B cell (primary cell): ENCODE results near the gene KIF1A.

Experiments
- EZH2 ChIP-seq: IDR thresholded peaks from 2 replicates; pipeline ENCODE4 v1.6.1; 2012; ENCODE audit warnings: borderline replicate concordance, low read depth, mild to moderate bottlenecking, moderate library complexity, low read length; ENCODE audit not compliant: insufficient read depth, poor library complexity, severe bottlenecking
- TF ChIP-seq, protein P1 (sequence below): fragments of 200-600 bp; IDR thresholded peaks from one replicate; pipeline ENCODE4 v1.8.0; 2022; ENCODE audit warnings: antibody characterized with exemption, mild to moderate bottlenecking

DNA sequence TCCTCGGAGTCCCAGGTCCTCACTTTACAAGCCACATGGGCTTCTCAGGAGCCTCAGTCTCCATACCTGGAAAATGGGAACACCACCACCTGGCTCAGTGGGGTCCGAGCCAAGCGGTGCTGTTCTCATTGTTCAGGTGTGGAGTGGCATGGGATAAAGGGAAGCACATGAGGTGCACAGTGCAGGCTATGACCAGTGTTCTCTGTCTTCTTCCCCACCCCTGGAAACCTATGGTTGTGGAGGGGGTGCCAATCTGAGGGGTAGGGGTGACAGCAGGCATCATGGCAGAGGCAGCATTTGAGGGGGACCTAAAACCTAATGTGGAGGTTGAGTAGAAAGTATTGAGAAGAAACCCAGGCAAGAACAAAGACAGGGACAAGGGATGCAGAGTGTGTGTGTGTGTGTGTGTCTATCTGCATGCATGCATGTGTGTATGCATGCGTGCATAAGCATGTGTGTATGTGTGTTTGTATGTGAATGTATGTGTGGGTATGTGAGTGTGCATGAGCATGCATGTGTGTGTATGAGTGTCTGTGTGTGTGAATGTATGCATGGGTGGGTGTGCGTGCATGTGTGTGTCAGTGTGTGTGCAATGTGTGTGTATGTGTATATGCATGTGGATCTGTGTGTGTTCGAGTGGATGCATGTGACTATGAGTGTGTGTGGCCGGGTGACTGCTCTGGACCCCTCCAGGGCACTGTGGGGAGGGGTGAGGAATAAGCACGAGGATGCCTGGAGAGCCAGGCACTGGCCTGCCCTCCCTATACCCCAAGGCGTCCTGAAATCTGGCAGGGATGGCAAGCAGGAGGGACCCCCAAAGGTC lies 4.0 kb downstream of the KIF1A start:
- no peak for TF ChIP-seq EZH2
- TF ChIP-seq, protein P1, sequence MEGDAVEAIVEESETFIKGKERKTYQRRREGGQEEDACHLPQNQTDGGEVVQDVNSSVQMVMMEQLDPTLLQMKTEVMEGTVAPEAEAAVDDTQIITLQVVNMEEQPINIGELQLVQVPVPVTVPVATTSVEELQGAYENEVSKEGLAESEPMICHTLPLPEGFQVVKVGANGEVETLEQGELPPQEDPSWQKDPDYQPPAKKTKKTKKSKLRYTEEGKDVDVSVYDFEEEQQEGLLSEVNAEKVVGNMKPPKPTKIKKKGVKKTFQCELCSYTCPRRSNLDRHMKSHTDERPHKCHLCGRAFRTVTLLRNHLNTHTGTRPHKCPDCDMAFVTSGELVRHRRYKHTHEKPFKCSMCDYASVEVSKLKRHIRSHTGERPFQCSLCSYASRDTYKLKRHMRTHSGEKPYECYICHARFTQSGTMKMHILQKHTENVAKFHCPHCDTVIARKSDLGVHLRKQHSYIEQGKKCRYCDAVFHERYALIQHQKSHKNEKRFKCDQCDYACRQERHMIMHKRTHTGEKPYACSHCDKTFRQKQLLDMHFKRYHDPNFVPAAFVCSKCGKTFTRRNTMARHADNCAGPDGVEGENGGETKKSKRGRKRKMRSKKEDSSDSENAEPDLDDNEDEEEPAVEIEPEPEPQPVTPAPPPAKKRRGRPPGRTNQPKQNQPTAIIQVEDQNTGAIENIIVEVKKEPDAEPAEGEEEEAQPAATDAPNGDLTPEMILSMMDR: no peak
